ENCODE data around the gene MRI1. TPM values are rescaled to one million over a fixed set of nuclear protein-coding genes. Genes with fewer than 3 reads are reported as not detected.

MRI1 gene
- total and polyA plus RNA-seq, 10 of the 15 experiments (the other 5 are each of a cell fraction or from before 2014, with no cell fraction given) = 5.4 to 50.3 (median 28.3) TPM

DNA sequence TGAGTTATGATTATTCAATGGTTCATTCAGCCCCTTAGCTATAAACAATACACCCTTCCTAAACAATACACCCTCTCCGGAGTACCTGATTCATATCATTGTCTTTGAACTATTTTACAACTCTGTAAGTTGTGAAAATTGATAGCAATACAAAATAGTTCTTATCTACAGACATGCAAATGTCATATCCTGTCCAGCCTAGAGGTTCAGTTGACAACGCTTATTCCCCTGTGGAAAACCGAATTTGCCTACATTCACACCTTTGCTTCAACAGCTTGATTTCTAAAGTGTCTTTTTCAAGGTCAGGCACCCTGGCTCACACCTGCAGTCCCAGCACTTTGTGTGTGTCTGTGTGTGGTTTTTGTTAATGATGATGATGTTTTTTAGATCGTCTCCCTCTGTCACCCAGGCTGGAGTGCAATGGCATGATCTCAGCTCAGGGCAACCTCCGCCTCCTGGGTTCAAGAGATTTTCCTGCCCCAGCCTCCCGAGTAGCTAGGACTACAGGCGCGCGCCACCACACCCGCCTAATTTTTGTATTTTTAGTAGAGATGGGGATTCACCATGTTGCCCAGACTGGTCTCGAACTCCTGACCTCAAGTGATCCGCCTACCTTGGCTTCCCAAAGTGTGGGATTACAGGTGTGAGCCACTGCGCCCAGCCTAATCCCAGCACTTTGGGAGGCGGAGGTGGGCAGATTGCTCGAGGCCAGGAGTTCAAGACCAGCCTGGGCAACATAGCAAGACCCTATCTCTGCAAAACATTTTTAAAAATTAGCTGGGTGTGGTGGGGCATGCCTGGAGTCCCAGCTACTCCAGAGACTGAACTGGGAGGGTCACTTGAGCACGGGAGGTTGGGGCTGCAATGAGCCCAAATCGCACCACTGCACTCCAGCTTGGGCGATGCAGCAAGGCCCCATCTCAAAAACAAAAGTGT lies 19.5 kb downstream of the MRI1 start (continued):
- TF ChIP-seq SUPT20H (IDR thresholded peaks at IDR 0.05; ENCODE audit: borderline replicate concordance, control insufficient read depth, low read depth, low read length) (no peak), NR2C2 (IDR thresholded peaks at IDR 0.05; ENCODE audit: borderline replicate concordance, control insufficient read depth, insufficient read length, low read depth) (no peak), ZNF687 (IDR thresholded peaks at IDR 0.05) (peak; percentile 46; the same call in 1 of the 2 replicates), EZH2 (IDR thresholded peaks at IDR 0.05; ENCODE audit: borderline replicate concordance, control insufficient read depth, low read depth, low read length) (no peak), IKZF1 (conservative IDR thresholded peaks at IDR 0.05) (peak; percentile 80), TARDBP (IDR thresholded peaks at IDR 0.05; ENCODE audit: borderline replicate concordance) (no peak), MTA2 (IDR thresholded peaks at IDR 0.05; ENCODE audit: low read depth) (peak; percentile 55; the same call in 1 of the 2 replicates), SRF (IDR thresholded peaks at IDR 0.05; ENCODE audit: low read depth in 2 of 2, low read length in 2 of 2) (no peak), TCF3 (IDR thresholded peaks at IDR 0.05; ENCODE audit: borderline replicate concordance, insufficient read depth, low read depth, low read length) (no peak), ZNF274 (IDR thresholded peaks at IDR 0.05; ENCODE audit: insufficient read depth, insufficient read length) (no peak), NR2C1 (IDR thresholded peaks at IDR 0.05) (no peak), MEF2B (IDR thresholded peaks at IDR 0.05; ENCODE audit: partially characterized antibody, poor library complexity, severe bottlenecking) (peak; percentile 51), BMI1 (IDR thresholded peaks at IDR 0.05; ENCODE audit: borderline replicate concordance) (no peak), STAT1 (conservative IDR thresholded peaks at IDR 0.05) (no peak)
- TF ChIP-seq, protein P1, sequence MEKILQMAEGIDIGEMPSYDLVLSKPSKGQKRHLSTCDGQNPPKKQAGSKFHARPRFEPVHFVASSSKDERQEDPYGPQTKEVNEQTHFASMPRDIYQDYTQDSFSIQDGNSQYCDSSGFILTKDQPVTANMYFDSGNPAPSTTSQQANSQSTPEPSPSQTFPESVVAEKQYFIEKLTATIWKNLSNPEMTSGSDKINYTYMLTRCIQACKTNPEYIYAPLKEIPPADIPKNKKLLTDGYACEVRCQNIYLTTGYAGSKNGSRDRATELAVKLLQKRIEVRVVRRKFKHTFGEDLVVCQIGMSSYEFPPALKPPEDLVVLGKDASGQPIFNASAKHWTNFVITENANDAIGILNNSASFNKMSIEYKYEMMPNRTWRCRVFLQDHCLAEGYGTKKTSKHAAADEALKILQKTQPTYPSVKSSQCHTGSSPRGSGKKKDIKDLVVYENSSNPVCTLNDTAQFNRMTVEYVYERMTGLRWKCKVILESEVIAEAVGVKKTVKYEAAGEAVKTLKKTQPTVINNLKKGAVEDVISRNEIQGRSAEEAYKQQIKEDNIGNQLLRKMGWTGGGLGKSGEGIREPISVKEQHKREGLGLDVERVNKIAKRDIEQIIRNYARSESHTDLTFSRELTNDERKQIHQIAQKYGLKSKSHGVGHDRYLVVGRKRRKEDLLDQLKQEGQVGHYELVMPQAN (conservative IDR thresholded peaks at IDR 0.05) = 0 out of 2 replicates have a peak, but pooled peaks have one; percentile 36
- TF ChIP-seq, protein P2, sequence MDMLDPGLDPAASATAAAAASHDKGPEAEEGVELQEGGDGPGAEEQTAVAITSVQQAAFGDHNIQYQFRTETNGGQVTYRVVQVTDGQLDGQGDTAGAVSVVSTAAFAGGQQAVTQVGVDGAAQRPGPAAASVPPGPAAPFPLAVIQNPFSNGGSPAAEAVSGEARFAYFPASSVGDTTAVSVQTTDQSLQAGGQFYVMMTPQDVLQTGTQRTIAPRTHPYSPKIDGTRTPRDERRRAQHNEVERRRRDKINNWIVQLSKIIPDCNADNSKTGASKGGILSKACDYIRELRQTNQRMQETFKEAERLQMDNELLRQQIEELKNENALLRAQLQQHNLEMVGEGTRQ (IDR thresholded peaks at IDR 0.05; ENCODE audit: borderline replicate concordance, low read depth, low read length) = no peak
- TF ChIP-seq, protein P3, sequence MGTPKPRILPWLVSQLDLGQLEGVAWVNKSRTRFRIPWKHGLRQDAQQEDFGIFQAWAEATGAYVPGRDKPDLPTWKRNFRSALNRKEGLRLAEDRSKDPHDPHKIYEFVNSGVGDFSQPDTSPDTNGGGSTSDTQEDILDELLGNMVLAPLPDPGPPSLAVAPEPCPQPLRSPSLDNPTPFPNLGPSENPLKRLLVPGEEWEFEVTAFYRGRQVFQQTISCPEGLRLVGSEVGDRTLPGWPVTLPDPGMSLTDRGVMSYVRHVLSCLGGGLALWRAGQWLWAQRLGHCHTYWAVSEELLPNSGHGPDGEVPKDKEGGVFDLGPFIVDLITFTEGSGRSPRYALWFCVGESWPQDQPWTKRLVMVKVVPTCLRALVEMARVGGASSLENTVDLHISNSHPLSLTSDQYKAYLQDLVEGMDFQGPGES (IDR thresholded peaks at IDR 0.05) = no peak
- TF ChIP-seq, protein P4, sequence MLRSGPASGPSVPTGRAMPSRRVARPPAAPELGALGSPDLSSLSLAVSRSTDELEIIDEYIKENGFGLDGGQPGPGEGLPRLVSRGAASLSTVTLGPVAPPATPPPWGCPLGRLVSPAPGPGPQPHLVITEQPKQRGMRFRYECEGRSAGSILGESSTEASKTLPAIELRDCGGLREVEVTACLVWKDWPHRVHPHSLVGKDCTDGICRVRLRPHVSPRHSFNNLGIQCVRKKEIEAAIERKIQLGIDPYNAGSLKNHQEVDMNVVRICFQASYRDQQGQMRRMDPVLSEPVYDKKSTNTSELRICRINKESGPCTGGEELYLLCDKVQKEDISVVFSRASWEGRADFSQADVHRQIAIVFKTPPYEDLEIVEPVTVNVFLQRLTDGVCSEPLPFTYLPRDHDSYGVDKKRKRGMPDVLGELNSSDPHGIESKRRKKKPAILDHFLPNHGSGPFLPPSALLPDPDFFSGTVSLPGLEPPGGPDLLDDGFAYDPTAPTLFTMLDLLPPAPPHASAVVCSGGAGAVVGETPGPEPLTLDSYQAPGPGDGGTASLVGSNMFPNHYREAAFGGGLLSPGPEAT (IDR thresholded peaks at IDR 0.05; ENCODE audit: low read depth) = peak; percentile 65
